Nephron (organoid): ENCODE measurements around the gene ZNF496.
A peak's percentile ranks its signal among the peaks of the same experiment; 100 is the strongest.
"Not testable (repeated sequence)": the region's sequence is repeated elsewhere in the genome, so short reads cannot be mapped to it uniquely, and the experiment has no call there.

Experiments
- H3K27ac Mint-ChIP-seq, 3 experiments: 2 replicates each; pipeline ENCODE4 v1.8.0; 2020; ENCODE audit warnings: mixed read lengths in 3 of 3, mild to moderate bottlenecking in 2 of 3, moderate library complexity in 1 of 3
- H3K27me3 Mint-ChIP-seq: 2 replicates; pipeline ENCODE4 v1.8.0; 2021; ENCODE audit warnings: low read depth, mild to moderate bottlenecking, moderate library complexity, mixed read lengths
- H3K36me3 Mint-ChIP-seq: 2 replicates; pipeline ENCODE4 v1.8.0; 2020; ENCODE audit warnings: low read depth, mixed read lengths
- H3K4me1 Mint-ChIP-seq: 2 replicates; pipeline ENCODE4 v1.8.0; 2020; ENCODE audit warnings: mixed read lengths
- H3K4me3 Mint-ChIP-seq, 3 experiments: 2 replicates each; pipeline ENCODE4 v1.8.0; 2020; ENCODE audit warnings: mild to moderate bottlenecking in 3 of 3, mixed read lengths in 3 of 3, moderate library complexity in 2 of 3
- H3K9me3 Mint-ChIP-seq: 2 replicates; pipeline ENCODE4 v1.8.0; 2020; ENCODE audit warnings: mixed read lengths
- TF ChIP-seq, protein P1 (sequence below), 3 experiments: fragments of 200-600 bp; sonication (generic); IDR thresholded peaks; one replicate each; pipeline ENCODE4 v1.5.0; 2021; ENCODE audit warnings: antibody characterized with exemption in 3 of 3; ENCODE audit not compliant: unreplicated experiment in 3 of 3

The ZNF496 gene

GRCh38 chr1:247366926-247367645, 35.4 kb upstream of the ZNF496 start:
- Mint-ChIP-seq H3K27ac (peak overlapping the region in 1 of 3 experiments; percentile 19), H3K4me1 (peaks cover 6% of the 10 kb centered on the region), H3K4me3 (no peak overlapping the region), H3K36me3 (peaks cover 14% of the 10 kb centered on the region), H3K9me3 (peaks cover 16% of the 10 kb centered on the region), H3K27me3 (peaks cover 4% of the 10 kb centered on the region)
- TF ChIP-seq, protein P1, sequence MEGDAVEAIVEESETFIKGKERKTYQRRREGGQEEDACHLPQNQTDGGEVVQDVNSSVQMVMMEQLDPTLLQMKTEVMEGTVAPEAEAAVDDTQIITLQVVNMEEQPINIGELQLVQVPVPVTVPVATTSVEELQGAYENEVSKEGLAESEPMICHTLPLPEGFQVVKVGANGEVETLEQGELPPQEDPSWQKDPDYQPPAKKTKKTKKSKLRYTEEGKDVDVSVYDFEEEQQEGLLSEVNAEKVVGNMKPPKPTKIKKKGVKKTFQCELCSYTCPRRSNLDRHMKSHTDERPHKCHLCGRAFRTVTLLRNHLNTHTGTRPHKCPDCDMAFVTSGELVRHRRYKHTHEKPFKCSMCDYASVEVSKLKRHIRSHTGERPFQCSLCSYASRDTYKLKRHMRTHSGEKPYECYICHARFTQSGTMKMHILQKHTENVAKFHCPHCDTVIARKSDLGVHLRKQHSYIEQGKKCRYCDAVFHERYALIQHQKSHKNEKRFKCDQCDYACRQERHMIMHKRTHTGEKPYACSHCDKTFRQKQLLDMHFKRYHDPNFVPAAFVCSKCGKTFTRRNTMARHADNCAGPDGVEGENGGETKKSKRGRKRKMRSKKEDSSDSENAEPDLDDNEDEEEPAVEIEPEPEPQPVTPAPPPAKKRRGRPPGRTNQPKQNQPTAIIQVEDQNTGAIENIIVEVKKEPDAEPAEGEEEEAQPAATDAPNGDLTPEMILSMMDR (IDR thresholded peaks at IDR 0.05; ENCODE audit: unreplicated experiment in 3 of 3) = no peak

GRCh38 chr1:247366345-247366744, 34.7 kb upstream of the ZNF496 start:
- Mint-ChIP-seq H3K9me3 (peaks cover 16% of the 10 kb centered on the region), H3K36me3 (peaks cover 14% of the 10 kb centered on the region)
- not testable (repeated sequence) for H3K4me3 Mint-ChIP-seq, H3K27ac Mint-ChIP-seq, H3K4me1 Mint-ChIP-seq, H3K27me3 Mint-ChIP-seq

- Mint-ChIP-seq H3K4me1 (peaks cover 23% of the 10 kb centered on the region), H3K9me3 (peaks cover 16% of the 10 kb centered on the region), H3K4me3 (no peak overlapping the region), H3K27ac (no peak overlapping the region), H3K36me3 (peaks cover 14% of the 10 kb centered on the region), H3K27me3 (peaks cover 4% of the 10 kb centered on the region)
- TF ChIP-seq, protein P1 (IDR thresholded peaks at IDR 0.05; ENCODE audit: unreplicated experiment in 3 of 3) = no peak
Observed at GRCh38 chr1:247365023-247365422, 33.4 kb upstream of the ZNF496 start.

GRCh38 chr1:247363000-247363399, 31.3 kb upstream of the ZNF496 start:
- H3K27me3 Mint-ChIP-seq, H3K4me3 Mint-ChIP-seq, H3K27ac Mint-ChIP-seq: not testable (repeated sequence)
- peaks cover 28% of the 10 kb centered on the region for H3K4me1 Mint-ChIP-seq
- peaks cover 16% of the 10 kb centered on the region for H3K9me3 Mint-ChIP-seq
- peaks cover 20% of the 10 kb centered on the region for H3K36me3 Mint-ChIP-seq

GRCh38 chr1:247362153-247362552, 30.5 kb upstream of the ZNF496 start:
- Mint-ChIP-seq H3K9me3 (peaks cover 12% of the 10 kb centered on the region), H3K36me3 (peaks cover 15% of the 10 kb centered on the region), H3K4me3 (no peak overlapping the region), H3K27me3 (peaks cover 4% of the 10 kb centered on the region), H3K27ac (peak overlapping the region in 1 of 3 experiments; percentile 20), H3K4me1 (peaks cover 37% of the 10 kb centered on the region)
- TF ChIP-seq, protein P1 (IDR thresholded peaks at IDR 0.05; ENCODE audit: unreplicated experiment in 3 of 3) = no peak

GRCh38 chr1:247360991-247361731, 29.5 kb upstream of the ZNF496 start:
- peaks cover 44% of the 10 kb centered on the region for H3K4me1 Mint-ChIP-seq
- H3K27ac Mint-ChIP-seq = peak overlapping the region; percentile 91 to 95 (median 91)
- TF ChIP-seq, protein P1 (IDR thresholded peaks at IDR 0.05; ENCODE audit: unreplicated experiment in 3 of 3) = no peak
- H3K36me3 Mint-ChIP-seq = peaks cover 15% of the 10 kb centered on the region
- peak overlapping the region in 2 of 3 experiments; percentile 40 to 47 for H3K4me3 Mint-ChIP-seq
- peaks cover 12% of the 10 kb centered on the region for H3K9me3 Mint-ChIP-seq
- H3K27me3 Mint-ChIP-seq = peaks cover 4% of the 10 kb centered on the region
